Effector memory CD8-positive, alpha-beta T cell (primary cell): Measurements from ENCODE around the gene ANKAR.

Experiments
- ATAC-seq: fragments of 150-1000 bp; cut with Tn5 transposase; replicated peaks from 2 replicates; pipeline ENCODE4 v1.10.0; 2021; ENCODE audit warnings: mild to moderate bottlenecking, moderate library complexity
- DNase-seq, 3 experiments: peaks; one replicate each; pipeline ENCODE4 v3.0.0; 2021
- H3K27ac Mint-ChIP-seq, 2 donors: one replicate each; pipeline ENCODE4 v1.8.0; 2022; ENCODE audit warnings: mild to moderate bottlenecking in 2 of 2, mixed read lengths in 2 of 2, moderate library complexity in 2 of 2
- H3K27me3 Mint-ChIP-seq, 2 donors: one replicate each; pipeline ENCODE4 v1.8.0; 2022; ENCODE audit warnings: mixed read lengths in 2 of 2
- H3K36me3 Mint-ChIP-seq: one replicate; pipeline ENCODE4 v1.8.0; 2022; ENCODE audit warnings: mild to moderate bottlenecking, moderate library complexity, mixed read lengths; ENCODE audit not compliant: insufficient read depth
- H3K4me1 Mint-ChIP-seq, 2 donors: one replicate each; pipeline ENCODE4 v1.8.0; 2022; ENCODE audit warnings: low read depth in 2 of 2, mixed read lengths in 2 of 2
- H3K4me3 Mint-ChIP-seq, 2 donors: one replicate each; pipeline ENCODE4 v1.8.0; 2022; ENCODE audit warnings: mild to moderate bottlenecking in 2 of 2, mixed read lengths in 2 of 2, moderate library complexity in 2 of 2
- H3K9me3 Mint-ChIP-seq, 2 donors: one replicate each; pipeline ENCODE4 v1.8.0; 2022; ENCODE audit warnings: mixed read lengths in 2 of 2
- total RNA-seq, 9 experiments: gene quantifications; one replicate each; lab custom pipeline; 2026; lab: John Stamatoyannopoulos, UW

The ANKAR gene, protein sequence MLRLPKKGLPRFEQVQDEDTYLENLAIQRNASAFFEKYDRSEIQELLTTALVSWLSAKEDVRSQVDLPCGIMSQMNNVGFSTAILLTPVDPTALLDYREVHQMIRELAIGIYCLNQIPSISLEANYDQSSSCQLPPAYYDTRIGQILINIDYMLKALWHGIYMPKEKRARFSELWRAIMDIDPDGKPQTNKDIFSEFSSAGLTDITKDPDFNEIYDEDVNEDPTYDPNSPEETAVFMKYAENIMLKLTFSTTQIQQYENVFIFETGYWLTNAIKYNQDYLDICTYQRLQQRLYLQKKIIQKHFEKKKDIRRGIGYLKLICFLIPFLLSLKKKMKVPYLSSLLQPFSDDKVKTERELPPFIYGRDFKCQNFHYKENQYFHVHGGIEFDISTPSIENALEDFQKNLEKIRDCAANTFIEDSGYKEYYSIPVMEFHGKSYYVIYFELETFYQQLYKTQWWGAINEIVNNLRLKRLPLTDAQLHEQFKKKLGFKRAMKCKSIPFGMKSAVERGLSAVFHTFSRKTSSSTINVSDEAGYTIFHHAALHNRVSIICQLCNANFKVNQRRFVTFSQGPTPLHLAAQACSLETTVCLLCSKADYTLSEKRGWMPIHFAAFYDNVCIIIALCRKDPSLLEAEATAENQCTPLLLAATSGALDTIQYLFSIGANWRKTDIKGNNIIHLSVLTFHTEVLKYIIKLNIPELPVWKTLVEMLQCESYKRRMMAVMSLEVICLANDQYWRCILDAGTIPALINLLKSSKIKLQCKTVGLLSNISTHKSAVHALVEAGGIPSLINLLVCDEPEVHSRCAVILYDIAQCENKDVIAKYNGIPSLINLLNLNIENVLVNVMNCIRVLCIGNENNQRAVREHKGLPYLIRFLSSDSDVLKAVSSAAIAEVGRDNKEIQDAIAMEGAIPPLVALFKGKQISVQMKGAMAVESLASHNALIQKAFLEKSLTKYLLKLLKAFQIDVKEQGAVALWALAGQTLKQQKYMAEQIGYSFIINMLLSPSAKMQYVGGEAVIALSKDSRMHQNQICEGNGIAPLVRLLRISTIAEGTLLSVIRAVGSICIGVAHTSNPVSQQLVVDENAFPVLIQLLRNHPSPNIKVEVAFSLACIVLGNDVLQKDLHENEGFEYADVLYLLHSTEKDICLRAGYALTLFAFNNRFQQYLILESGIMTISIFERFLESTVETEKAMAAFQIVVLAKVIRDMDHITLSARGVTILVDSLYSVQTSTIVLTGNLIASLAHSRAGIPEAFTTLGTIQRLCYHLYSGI (N-terminal part only)
- 4.6 to 28.1 (median 14.3) reads per million in 9 experiments for total RNA-seq

DNA sequence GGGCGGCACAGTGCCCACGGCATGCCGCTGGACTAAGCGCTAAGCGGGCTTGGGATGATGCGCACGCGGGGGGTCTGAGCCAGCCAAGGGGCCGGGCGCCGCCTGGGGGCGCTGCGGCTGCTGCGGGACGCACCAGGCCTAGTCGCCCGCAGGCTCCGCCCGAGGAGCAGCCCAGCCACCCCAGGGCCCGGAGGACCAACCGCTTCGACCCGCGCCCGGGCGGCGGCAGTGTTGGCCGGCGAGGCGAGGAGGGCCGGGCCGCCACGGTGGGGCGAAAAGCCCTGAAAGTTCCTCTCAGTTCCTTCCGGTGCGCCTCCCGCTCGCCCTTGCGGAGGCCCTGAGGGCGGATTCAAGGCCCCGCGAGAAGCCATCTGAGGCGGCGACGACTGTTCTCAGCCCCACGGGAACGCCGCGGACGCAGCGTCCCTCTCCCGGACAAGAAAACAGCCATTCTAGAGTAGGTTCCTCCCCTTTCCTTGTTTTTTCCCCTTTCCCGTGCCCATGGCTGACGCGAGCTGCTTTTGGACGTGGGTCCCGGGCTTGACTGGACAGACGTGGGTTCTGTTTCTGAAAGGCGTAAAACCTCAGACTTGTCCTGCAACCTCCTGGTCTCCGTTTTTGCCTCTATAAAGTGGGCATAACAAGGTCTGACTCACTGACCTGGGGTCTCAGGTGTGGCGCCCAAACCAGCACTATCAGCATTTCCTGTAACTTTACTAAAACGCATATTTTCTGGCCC, at the start of gene ANKAR:
Gene ANKAR (plus strand): TSS at position 297 of the 739 bp plus-strand sequence. CDS start 1,821 bp downstream, outside the sequence.
- peak; percentile 75 to 83 (median 82) for DNase-seq
- Mint-ChIP-seq H3K27me3 (no peaks in the 10 kb centered on the region), H3K9me3 (peaks cover 0 to 2% of the 10 kb centered on the region in 2 donors), H3K27ac (peak within 1 kb of the TSS; percentile 95 to 99), H3K4me3 (peak within 1 kb of the TSS; percentile 88 to 90), H3K36me3 (peaks cover 17% of the 10 kb centered on the region), H3K4me1 (peaks cover 27 to 44% of the 10 kb centered on the region in 2 donors)
- ATAC-seq, result peak; percentile 93

DNA sequence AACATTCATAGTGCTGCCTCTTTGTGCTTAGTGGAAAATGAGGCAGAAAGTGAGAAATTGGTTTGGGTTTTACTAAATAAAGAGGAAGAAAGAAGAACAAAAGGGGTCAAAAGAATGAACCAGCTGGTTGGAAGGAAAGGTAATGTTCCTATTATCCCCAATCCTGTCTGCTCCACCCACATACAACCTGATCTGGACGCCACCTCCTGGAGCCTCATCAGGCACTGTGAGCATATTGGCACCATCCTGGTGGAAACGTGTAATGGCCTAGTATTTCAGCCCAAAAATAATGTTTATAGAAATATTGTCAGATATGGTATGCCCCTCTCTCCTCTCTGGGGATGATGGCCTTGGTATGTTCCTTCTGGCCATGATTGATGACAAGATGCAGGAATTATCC, 48.8 kb upstream of the ANKAR start:
- Mint-ChIP-seq H3K4me3 (no peak overlapping the region), H3K9me3 (no peaks in the 10 kb centered on the region), H3K27me3 (peaks cover 0 to 11% of the 10 kb centered on the region in 2 donors), H3K4me1 (peaks cover 0 to 4% of the 10 kb centered on the region in 2 donors), H3K36me3 (no peaks in the 10 kb centered on the region), H3K27ac (no peak overlapping the region)
- ATAC-seq, result no peak
- no peak for DNase-seq

DNA sequence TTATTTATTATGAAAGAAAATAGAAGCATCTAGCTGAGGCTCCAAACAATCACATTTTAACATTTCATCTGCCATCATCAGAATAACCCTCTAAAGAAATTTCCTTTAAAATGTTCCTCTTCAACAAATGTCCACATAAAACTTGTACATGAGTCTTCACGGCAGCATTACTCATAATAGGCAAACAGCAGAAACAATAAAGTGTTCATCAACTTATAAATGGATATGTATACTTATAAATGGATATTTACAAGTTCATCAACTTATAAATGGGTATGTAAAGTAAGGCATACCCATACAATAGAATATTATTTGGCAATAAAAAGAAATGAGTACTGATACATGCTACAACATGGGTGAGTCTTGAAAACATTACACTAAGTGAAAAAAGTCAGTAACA, 46.7 kb upstream of the ANKAR start:
- Mint-ChIP-seq H3K36me3 (no peaks in the 10 kb centered on the region), H3K4me3 (no peak overlapping the region), H3K27ac (no peak overlapping the region), H3K9me3 (no peaks in the 10 kb centered on the region), H3K27me3 (peaks cover 0 to 11% of the 10 kb centered on the region in 2 donors), H3K4me1 (peaks cover 0 to 4% of the 10 kb centered on the region in 2 donors)
- DNase-seq (no peak), ATAC-seq (no peak)

DNA sequence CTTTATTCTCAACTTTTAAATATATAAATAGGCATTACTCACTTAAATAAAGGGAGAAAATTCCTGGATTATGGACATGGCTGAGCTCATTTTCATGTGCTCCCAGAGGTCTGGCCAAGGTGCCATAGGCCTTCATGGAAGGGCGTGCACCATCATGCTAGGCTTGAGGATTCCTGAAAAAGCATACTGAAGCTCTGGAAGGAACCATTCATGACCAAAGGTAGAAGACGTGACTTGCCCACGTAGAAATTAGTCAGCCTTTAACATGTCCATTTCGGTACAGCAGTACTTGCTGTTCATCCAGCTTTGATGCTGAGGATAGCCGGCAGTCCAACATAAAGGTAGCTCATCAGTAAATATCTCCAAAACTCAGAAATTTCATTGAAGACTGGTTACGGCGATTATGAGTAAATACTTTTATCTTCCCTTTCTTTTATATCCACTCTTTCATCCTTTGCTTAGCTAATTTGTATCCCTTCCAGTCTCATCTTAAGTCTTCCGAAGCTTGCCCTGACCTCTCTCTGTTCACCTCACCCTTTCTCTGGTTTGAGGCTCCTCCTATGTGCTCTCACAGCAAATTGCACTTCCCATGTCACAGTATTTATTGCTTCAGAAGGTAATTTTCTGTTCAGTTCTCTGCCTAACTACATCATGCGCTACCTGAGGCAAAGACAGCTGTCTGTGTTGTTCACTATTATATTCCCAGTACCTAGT, 45.5 kb upstream of the ANKAR start:
- Mint-ChIP-seq H3K4me1 (peaks cover 0 to 4% of the 10 kb centered on the region in 2 donors), H3K36me3 (no peaks in the 10 kb centered on the region), H3K4me3 (no peak overlapping the region), H3K27ac (no peak overlapping the region), H3K9me3 (no peaks in the 10 kb centered on the region), H3K27me3 (peaks cover 0 to 11% of the 10 kb centered on the region in 2 donors)
- no peak for ATAC-seq
- DNase-seq, result no peak

DNA sequence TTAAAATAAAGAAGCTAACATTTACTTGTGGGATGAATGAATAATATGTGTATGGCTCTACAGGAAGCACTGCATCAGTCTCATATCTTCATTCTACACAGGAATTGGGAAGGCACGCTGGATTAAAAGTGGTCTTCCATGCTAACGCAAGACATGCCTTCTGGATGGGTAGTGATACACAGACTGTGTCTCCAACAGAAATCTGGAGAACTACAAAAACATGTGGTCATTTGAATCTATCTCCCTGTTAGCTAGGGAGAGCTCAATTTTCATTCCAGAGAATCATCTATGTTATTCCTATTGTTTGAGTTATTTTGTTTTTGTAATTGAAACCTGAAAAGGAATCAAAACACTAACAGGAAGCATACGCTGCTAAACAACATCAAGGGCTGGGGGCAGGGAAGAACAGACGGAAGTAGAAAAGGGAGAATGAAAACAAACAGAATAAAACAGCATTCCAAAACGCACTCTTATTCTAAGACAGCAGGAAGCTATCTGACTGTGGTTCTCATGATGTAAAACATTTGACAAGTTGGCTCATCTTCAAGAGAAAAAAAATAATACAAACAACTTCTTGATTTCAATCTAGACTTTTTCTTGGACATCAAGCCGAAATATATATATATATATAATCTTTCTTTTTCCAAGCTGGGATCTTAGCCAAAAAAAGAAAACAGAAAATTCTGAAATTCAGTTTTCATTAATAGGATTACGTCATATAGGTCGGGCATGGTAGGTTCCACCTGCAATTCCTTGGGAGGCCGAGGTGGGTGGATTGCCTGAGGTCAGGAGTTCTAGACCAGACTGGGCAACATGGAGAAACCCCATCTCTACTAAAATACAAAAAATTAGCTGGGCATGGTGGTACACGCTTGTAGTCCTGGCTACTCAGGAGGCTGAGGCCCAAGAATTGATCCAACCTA, 44.7 kb upstream of the ANKAR start:
- Mint-ChIP-seq H3K27ac (no peak overlapping the region), H3K36me3 (no peaks in the 10 kb centered on the region), H3K4me1 (peaks cover 0 to under 1% of the 10 kb centered on the region in 2 donors), H3K4me3 (no peak overlapping the region), H3K27me3 (peaks cover 0 to 5% of the 10 kb centered on the region in 2 donors), H3K9me3 (no peaks in the 10 kb centered on the region)
- DNase-seq (no peak), ATAC-seq (no peak)

DNA sequence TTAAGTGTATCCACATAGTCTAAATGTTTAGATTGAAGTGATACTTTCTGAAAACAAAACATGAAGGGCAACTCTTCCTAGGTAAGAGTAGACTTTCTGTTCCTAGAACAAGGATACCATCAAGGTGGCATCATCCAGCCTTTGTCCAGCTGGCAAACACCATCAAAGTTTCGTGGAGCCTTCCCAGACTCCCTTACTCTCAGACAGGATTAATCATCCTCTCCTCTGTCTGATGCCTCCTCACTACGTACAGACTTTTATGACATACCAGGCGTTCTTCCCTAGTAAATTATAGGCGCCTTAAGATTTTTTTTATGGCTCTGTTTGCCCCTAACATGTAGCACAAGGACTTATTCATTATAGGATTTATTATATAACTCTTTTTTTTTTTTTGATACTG, 42.6 kb upstream of the ANKAR start:
- no peaks in the 10 kb centered on the region for H3K36me3 Mint-ChIP-seq
- ATAC-seq (no peak), DNase-seq (no peak)
- H3K27ac Mint-ChIP-seq, result no peak overlapping the region
- H3K9me3 Mint-ChIP-seq, result no peaks in the 10 kb centered on the region
- no peaks in the 10 kb centered on the region for H3K4me1 Mint-ChIP-seq
- H3K27me3 Mint-ChIP-seq, result no peaks in the 10 kb centered on the region
- no peak overlapping the region for H3K4me3 Mint-ChIP-seq

DNA sequence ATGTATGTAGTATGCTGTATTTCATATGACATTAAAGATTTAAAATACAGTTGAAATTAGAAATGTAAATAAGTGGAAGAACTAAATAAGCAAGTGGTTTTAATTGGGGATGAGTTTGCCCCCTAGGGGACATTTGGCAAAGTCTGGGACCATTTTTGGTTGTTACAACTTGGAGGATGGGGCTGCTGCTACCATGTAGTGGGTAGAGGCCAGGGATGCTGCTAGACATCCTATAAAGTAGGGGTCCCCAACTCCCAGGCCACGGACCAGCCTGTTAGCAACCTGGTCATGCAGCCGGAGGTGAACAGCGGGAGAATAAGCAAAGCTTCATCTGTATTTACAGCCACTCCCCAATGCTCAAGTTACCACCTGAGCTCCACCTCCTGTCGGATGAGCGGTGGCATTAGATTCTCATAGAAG, 41.1 kb upstream of the ANKAR start:
- Mint-ChIP-seq H3K4me3 (no peak overlapping the region), H3K27me3 (no peaks in the 10 kb centered on the region), H3K9me3 (no peaks in the 10 kb centered on the region), H3K4me1 (no peaks in the 10 kb centered on the region), H3K36me3 (no peaks in the 10 kb centered on the region), H3K27ac (no peak overlapping the region)
- DNase-seq (no peak), ATAC-seq (no peak)

DNA sequence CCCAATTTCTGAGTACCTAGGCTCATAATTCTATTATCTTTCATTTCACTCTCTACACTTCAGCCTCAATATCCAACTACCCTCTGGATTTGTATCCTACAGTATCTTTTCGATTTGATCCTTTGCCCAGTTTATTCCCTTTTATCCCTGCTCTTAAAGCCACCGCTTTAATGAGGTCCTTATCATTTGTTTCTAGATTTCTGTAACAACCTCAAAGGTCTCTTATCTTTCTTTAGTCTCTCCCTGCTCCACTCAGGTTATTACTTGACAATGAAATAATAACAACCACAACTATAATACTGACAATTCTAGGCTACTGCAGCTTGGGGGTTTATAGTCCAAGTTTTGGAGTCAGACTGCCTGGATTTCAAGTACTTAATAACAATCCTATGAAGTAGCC, 39.1 kb upstream of the ANKAR start:
- Mint-ChIP-seq H3K9me3 (no peaks in the 10 kb centered on the region), H3K4me1 (peaks cover 0 to 1% of the 10 kb centered on the region in 2 donors), H3K4me3 (no peak overlapping the region), H3K27ac (no peak overlapping the region), H3K36me3 (no peaks in the 10 kb centered on the region), H3K27me3 (no peaks in the 10 kb centered on the region)
- ATAC-seq (no peak), DNase-seq (no peak)

DNA sequence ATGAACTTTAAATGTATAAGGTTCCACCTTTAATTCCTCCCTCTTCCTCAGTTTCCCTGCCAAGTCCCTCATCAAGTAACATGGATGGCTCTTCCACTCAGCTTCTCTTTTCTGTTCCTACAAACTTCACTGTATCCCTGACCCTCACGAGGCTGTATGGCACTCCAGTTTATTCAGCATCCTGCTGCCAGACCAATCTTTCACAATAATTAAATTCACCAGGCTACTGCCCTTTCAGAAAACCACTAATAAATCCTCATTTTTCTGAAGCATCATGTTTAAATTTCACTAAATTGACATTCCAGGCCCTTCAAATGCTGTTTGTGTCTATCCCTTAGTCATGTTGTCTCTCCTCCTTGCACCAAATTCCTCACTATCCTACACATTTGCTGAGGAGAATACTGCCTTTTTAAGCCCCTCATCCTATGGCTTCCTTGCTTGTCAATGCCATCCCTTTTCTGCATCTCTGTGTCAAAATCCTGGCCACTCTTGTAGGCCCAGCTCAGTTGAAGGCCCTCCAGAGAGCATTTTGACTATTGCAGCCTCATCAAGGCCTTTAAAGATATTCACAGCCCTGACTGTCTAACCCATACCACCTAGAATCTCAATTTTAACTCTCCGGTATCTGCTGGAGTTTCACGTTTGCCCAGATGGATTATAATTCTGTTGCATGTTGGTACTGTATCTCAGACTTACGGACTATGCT, 36.0 kb upstream of the ANKAR start:
- Mint-ChIP-seq H3K36me3 (no peaks in the 10 kb centered on the region), H3K4me3 (no peak overlapping the region), H3K4me1 (peaks cover 0 to 1% of the 10 kb centered on the region in 2 donors), H3K27me3 (no peaks in the 10 kb centered on the region), H3K27ac (no peak overlapping the region), H3K9me3 (no peaks in the 10 kb centered on the region)
- DNase-seq, result no peak
- ATAC-seq, result no peak

DNA sequence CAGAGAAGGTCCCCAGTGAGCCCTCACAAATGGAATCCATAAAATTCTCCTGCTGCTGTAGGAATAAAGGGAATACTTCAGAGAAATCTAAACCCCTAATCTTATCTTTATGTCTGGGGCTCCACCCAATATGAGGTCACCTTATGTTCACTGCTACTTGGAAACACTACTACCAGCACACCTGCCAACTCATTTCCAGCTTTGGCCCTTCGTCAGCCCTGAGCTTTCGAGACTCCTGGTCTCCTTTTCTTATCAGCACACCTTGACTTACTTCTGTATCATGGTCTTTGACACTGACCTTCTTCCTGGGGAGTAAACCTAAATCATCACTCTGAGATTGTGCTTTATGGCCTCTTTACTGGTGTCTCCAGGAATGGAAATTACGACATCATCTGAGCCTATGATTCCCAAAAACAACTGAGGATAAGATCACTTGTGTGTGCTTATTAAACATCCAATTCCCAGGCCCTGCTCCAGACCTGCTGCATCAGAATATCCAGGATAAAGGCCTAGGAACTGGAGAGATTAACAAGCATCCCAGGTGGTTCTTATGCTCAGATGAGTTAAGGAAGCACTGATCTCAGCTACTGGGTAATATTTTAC, 35.4 kb upstream of the ANKAR start:
- Mint-ChIP-seq H3K4me1 (peaks cover 0 to 1% of the 10 kb centered on the region in 2 donors), H3K9me3 (no peaks in the 10 kb centered on the region), H3K4me3 (no peak overlapping the region), H3K36me3 (no peaks in the 10 kb centered on the region), H3K27me3 (no peaks in the 10 kb centered on the region), H3K27ac (no peak overlapping the region)
- no peak for ATAC-seq
- DNase-seq, result no peak

DNA sequence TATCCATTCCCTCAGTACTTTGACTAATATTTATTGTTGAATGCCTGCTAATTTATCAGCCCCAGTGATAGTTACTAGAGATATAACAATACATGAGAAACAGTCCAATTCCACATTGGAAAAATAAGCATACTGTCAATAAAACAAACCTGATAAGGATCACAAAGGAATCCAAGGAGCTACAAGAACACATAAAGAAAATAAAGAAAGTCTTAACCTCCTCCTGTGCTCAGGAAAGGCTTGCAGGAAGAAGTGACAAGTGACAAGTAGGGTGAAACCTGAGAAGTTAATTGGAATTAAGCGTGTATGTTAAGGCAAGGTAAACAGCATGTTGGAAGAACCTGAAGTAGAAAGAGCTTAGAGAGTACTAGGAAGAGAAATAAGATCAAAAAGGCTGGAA, 33.5 kb upstream of the ANKAR start:
- Mint-ChIP-seq H3K4me1 (peaks cover 0 to 1% of the 10 kb centered on the region in 2 donors), H3K27ac (no peak overlapping the region), H3K4me3 (no peak overlapping the region), H3K27me3 (no peaks in the 10 kb centered on the region), H3K9me3 (no peaks in the 10 kb centered on the region), H3K36me3 (no peaks in the 10 kb centered on the region)
- DNase-seq (no peak), ATAC-seq (no peak)
